B cell (primary cell): ENCODE measurements around the gene DLG1. TPM values are rescaled to one million over a fixed set of nuclear protein-coding genes. Genes with fewer than 3 reads are reported as not detected.

Experiments
- ATAC-seq: fragments of 200-7000 bp; cut with Tn5 transposase; one replicate; pipeline ENCODE4 v1.10.0; 2021; ENCODE audit warnings: low read depth, mild to moderate bottlenecking, moderate number of reproducible peaks, moderate library complexity
- CTCF ChIA-PET: fragments of 350-600 bp; sonication (Branson Sonifier 250); formaldehyde crosslinking; loops from one replicate; lab custom pipeline; 2021; ENCODE audit warnings: antibody characterized with exemption, inconsistent platforms; lab: Charles Lee
- POLR2A ChIA-PET: fragments of 350-600 bp; sonication (Branson Sonifier 250); formaldehyde crosslinking; loops from one replicate; lab custom pipeline; 2021; ENCODE audit warnings: antibody characterized with exemption; lab: Charles Lee
- DNase-seq: peaks from one replicate; pipeline ENCODE4 v3.0.0; 2013
- H2AFZ ChIP-seq: 2 replicates; pipeline ENCODE4 v1.6.1; 2012; ENCODE audit warnings: mild to moderate bottlenecking, low read depth, low read length; ENCODE audit not compliant: insufficient read depth, poor library complexity, severe bottlenecking
- H3K27ac ChIP-seq, 2 donors: 1 replicate in 1 of 2; 2 replicates in 1 of 2; pipeline ENCODE4 v1.5.1; 2012 to 2013; ENCODE audit warnings: low read length in 2 of 2, mild to moderate bottlenecking in 2 of 2, moderate library complexity in 1 of 2
- H3K27me3 ChIP-seq, 4 experiments: fragments of 200-600 bp in 1 of 4; sonication (generic) in 1 of 4; replicated peaks in 1 of 4; 1 replicate in 2 of 4; 2 replicates in 2 of 4; pipeline versions ENCODE4 v1.6.1 to v1.7.0; 2013 to 2016; ENCODE audit warnings: low read length in 3 of 4, mild to moderate bottlenecking in 2 of 4, mixed read lengths in 1 of 4, moderate library complexity in 1 of 4; ENCODE audit not compliant: insufficient read depth in 4 of 4, control insufficient read depth in 3 of 4; ENCODE audit errors: control extremely low read depth in 1 of 4
- H3K36me3 ChIP-seq, 2 experiments: replicated peaks in 1 of 2; 1 replicate in 1 of 2; 2 replicates in 1 of 2; pipeline versions ENCODE4 v1.6.1 to v1.7.1; 2013; ENCODE audit warnings: low read length in 1 of 2; ENCODE audit not compliant: insufficient read depth in 2 of 2, control insufficient read depth in 1 of 2; ENCODE audit errors: control extremely low read depth in 1 of 2, extremely low read depth in 1 of 2
- H3K4me1 ChIP-seq, 2 donors: fragments of 200-600 bp in 1 of 2; sonication (generic) in 1 of 2; 1 replicate in 1 of 2; 2 replicates in 1 of 2; pipeline versions ENCODE4 v1.5.1 to v1.6.1; 2013 to 2017; ENCODE audit warnings: low read length in 2 of 2; ENCODE audit not compliant: control insufficient read depth in 2 of 2, insufficient read depth in 2 of 2
- H3K4me2 ChIP-seq: replicated peaks from 2 replicates; pipeline ENCODE3; 2012; ENCODE audit warnings: mild to moderate bottlenecking, low read depth, low read length; ENCODE audit not compliant: poor library complexity, severe bottlenecking
- H3K4me3 ChIP-seq, 5 experiments: fragments of 200-600 bp in 1 of 5; sonication (generic) in 1 of 5; 1 replicate in 3 of 5; 2 replicates in 2 of 5; pipeline versions ENCODE4 v1.5.1 to v1.7.0; 2011 to 2016; ENCODE audit warnings: low read length in 4 of 5, mild to moderate bottlenecking in 4 of 5, low read depth in 2 of 5, control low read depth in 1 of 5, moderate library complexity in 1 of 5; ENCODE audit not compliant: insufficient read depth in 1 of 5; ENCODE audit errors: control extremely low read depth in 1 of 5, extremely low read depth in 1 of 5
- H3K79me2 ChIP-seq: fragments of 200-600 bp; sonication (generic); one replicate; pipeline ENCODE4 v1.6.0; 2016; ENCODE audit warnings: low read length; ENCODE audit not compliant: control insufficient read depth, insufficient read depth
- H3K9ac ChIP-seq: fragments of 200-600 bp; sonication (generic); 2 replicates; pipeline ENCODE4 v1.6.1; 2017; ENCODE audit warnings: mild to moderate bottlenecking, low read length, moderate library complexity
- H3K9me3 ChIP-seq, 3 donors: one replicate each; pipeline versions ENCODE4 v1.6.1 to v1.7.1; 2013; ENCODE audit warnings: low read length in 2 of 3; ENCODE audit not compliant: control insufficient read depth in 2 of 3, insufficient read depth in 1 of 3; ENCODE audit errors: control extremely low read depth in 1 of 3
- H4K20me1 ChIP-seq: 2 replicates; pipeline ENCODE4 v1.6.0; 2012; ENCODE audit warnings: mild to moderate bottlenecking, low read length; ENCODE audit not compliant: insufficient read depth, control insufficient read depth, poor library complexity, severe bottlenecking
- H3K27ac Mint-ChIP-seq: one replicate; pipeline ENCODE4 v1.8.0; 2021; ENCODE audit warnings: mixed read lengths
- H3K27me3 Mint-ChIP-seq: one replicate; pipeline ENCODE4 v1.8.0; 2021; ENCODE audit warnings: mixed read lengths
- H3K4me1 Mint-ChIP-seq: one replicate; pipeline ENCODE4 v1.8.0; 2021; ENCODE audit warnings: mixed read lengths
- H3K4me3 Mint-ChIP-seq: one replicate; pipeline ENCODE4 v1.8.0; 2021; ENCODE audit warnings: mixed read lengths
- H3K9me3 Mint-ChIP-seq: one replicate; pipeline ENCODE4 v1.8.0; 2022; ENCODE audit warnings: mixed read lengths; ENCODE audit not compliant: insufficient read depth
- CTCF ChIP-seq: fragments of 200-600 bp; IDR thresholded peaks from one replicate; pipeline ENCODE4 v1.8.0; 2022; ENCODE audit warnings: antibody characterized with exemption, mild to moderate bottlenecking
- EZH2 ChIP-seq: IDR thresholded peaks from 2 replicates; pipeline ENCODE4 v1.6.1; 2012; ENCODE audit warnings: borderline replicate concordance, low read depth, mild to moderate bottlenecking, moderate library complexity, low read length; ENCODE audit not compliant: insufficient read depth, poor library complexity, severe bottlenecking
- WGBS: methylation state at CpG from one replicate; pipeline ENCODE4 v1.1.5; 2013; ENCODE audit warnings: missing lambda C conversion rate; ENCODE audit not compliant: insufficient coverage; 5-methylcytosine and 5-hydroxymethylcytosine counted together
- intact Hi-C: fragments of 100-400 bp; cut with micrococcal nuclease; formaldehyde crosslinking; loops from one replicate; pipeline ENCODE4 v1.10.0; 2022
- polyA plus RNA-seq: library from polyadenylated mRNA; depleted of rRNA; stranded (reverse); fragments of >200 nt; gene quantifications from 2 replicates; pipeline ENCODE4 v1.2.3, GENCODE V29; 2012
- total RNA-seq, 2 donors: library from RNA; stranded (reverse); fragments of 120-200 nt in 1 of 2; gene quantifications; 1 replicate in 1 of 2; 2 replicates in 1 of 2; pipeline versions ENCODE4 v1.2.3 to v1.2.4, GENCODE V29; 2013 to 2022

The DLG1 gene
- total and polyA plus RNA-seq, 2 donors (not counting 1 experiment from before 2014, with no cell fraction given), result 23.4 to 114 TPM

GRCh38 chr3:197007296-197007940, 291.0 kb downstream of the DLG1 start:
- no peak overlapping the region for H3K27ac ChIP-seq
- no peak overlapping the region for H2AFZ ChIP-seq
- no peaks in the 10 kb centered on the region for H3K79me2 ChIP-seq
- intact Hi-C loops, result no loop called here
- H3K9ac ChIP-seq, result no peak overlapping the region
- Mint-ChIP-seq H3K27me3 (peaks cover 19% of the 10 kb centered on the region), H3K9me3 (no peaks in the 10 kb centered on the region), H3K4me1 (peaks cover 8% of the 10 kb centered on the region), H3K4me3 (no peak overlapping the region), H3K27ac (no peak overlapping the region)
- no peak overlapping the region for H3K4me2 ChIP-seq
- DNase-seq, result no peak
- 95% methylated on average over 7 of the region's 12 CpGs for WGBS
- peaks cover 7 to 9% of the 10 kb centered on the region in 2 donors for H3K4me1 ChIP-seq
- peaks cover 0 to 16% (median 6%) of the 10 kb centered on the region in 4 experiments for H3K27me3 ChIP-seq
- ChIA-PET CTCF (interaction anchor here (0.5 to 7.2 kb wide), 2 partner anchors 22 to 936 kb away, joined by 4 to 64 read pairs; partner anchors contain the start of gene MELTF), POLR2A (no interaction called here)
- H3K36me3 ChIP-seq, result no peaks in the 10 kb centered on the region
- no peak for TF ChIP-seq EZH2
- TF ChIP-seq CTCF, result no peak
- no peak overlapping the region for H3K4me3 ChIP-seq
- H3K9me3 ChIP-seq, result no peaks in the 10 kb centered on the region
- ATAC-seq, result no peak
- H4K20me1 ChIP-seq, result no peaks in the 10 kb centered on the region

- Histone ChIP-seq H3K79me2 (no peaks in the 10 kb centered on the region), H3K4me2 (no peak overlapping the region), H3K4me3 (no peak overlapping the region), H4K20me1 (no peaks in the 10 kb centered on the region), H3K27ac (no peak overlapping the region), H3K36me3 (no peaks in the 10 kb centered on the region), H2AFZ (no peak overlapping the region), H3K9ac (no peak overlapping the region), H3K9me3 (no peaks in the 10 kb centered on the region), H3K4me1 (peaks cover 7 to 13% of the 10 kb centered on the region in 2 donors), H3K27me3 (peaks cover 0 to 16% (median 6%) of the 10 kb centered on the region in 4 experiments)
- ATAC-seq, result no peak
- Mint-ChIP-seq H3K4me3 (no peak overlapping the region), H3K27me3 (peaks cover 19% of the 10 kb centered on the region), H3K9me3 (no peaks in the 10 kb centered on the region), H3K4me1 (peaks cover 8% of the 10 kb centered on the region), H3K27ac (no peak overlapping the region)
- intact Hi-C loops, result no loop called here
- 100% methylated on average over 1 of the region's 5 CpGs for WGBS
- ChIA-PET CTCF (interaction anchor here (0.5 to 7.2 kb wide), 3 partner anchors 16 to 936 kb away, joined by 4 to 64 read pairs (median 45); partner anchors contain the start of gene MELTF), POLR2A (no interaction called here)
- TF ChIP-seq EZH2, result no peak
- TF ChIP-seq CTCF, result no peak
- DNase-seq, result no peak
Measured at GRCh38 chr3:197006860-197007259, 291.6 kb downstream of the DLG1 start.
